ENCODE measurements around the gene PEX5L. TPM values are rescaled to one million over a fixed set of nuclear protein-coding genes. Genes with fewer than 3 reads are reported as not detected.

PEX5L gene, protein sequence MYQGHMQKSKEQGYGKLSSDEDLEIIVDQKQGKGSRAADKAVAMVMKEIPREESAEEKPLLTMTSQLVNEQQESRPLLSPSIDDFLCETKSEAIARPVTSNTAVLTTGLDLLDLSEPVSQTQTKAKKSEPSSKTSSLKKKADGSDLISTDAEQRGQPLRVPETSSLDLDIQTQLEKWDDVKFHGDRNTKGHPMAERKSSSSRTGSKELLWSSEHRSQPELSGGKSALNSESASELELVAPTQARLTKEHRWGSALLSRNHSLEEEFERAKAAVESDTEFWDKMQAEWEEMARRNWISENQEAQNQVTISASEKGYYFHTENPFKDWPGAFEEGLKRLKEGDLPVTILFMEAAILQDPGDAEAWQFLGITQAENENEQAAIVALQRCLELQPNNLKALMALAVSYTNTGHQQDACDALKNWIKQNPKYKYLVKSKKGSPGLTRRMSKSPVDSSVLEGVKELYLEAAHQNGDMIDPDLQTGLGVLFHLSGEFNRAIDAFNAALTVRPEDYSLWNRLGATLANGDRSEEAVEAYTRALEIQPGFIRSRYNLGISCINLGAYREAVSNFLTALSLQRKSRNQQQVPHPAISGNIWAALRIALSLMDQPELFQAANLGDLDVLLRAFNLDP
- 0.76 TPM for total RNA-seq

DNA sequence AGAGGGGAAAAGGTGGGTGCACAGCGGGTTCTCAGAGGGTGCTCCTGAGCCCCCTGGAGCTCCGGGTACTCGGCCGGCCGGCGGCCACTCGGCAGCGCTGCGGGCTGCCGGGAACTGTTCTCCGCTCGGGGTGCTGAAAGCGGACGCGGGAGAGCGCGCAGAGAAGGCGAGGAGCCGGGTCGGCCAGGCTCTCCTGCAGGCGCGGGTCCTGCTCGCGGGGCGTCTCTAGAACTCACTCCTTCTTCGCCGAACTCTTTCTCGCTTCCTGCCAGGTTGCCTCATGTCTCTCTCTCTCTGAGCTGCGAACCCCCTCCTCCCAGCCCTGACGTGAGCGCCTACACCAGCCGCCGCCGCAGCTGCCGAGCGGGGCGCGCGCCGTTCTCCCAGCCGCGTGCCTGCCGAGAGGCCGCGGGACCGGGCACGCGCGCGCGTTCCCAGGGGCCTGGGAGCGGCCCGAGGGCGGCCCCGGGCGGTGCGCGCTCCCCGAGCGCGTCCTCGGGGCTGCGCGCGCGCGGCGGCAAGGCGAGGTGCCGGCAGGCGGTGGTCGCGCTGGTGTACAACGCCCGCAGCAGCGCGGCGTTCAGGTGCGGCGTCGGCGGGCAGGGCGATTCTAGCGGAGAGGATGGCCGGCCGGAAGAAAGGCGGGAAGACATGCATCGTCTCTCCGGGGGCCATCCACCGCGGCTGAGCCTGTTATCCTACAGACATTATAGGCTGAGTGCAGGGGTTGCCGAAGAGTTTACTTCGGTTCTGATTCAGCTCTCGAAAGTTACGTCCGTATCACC lies at the start of gene PEX5L:
Gene PEX5L, minus strand, starts transcription at position 267 of the 785 bp plus-strand sequence. CDS start 338 bp downstream, outside the sequence.

All from metanephros (tissue), 1 donor.